ENCODE measurements around the gene DZIP3.

- no peak for TF ChIP-seq CTCF (IDR thresholded peaks at IDR 0.05)
- TF ChIP-seq POLR2A (IDR thresholded peaks at IDR 0.05) = no peak
Measured at GRCh38 chr3:108548304-108548703, 41.2 kb upstream of the DZIP3 start.

All from body of pancreas (tissue), 4 donors.